ENCODE results near the gene PHOSPHO1. TPM values are rescaled to one million over a fixed set of nuclear protein-coding genes. Genes with fewer than 3 reads are reported as not detected.

Gene PHOSPHO1
- total and polyA plus RNA-seq, 2 donors (not counting 1 experiment from before 2014, with no cell fraction given), result 0.14 to 0.17 TPM

- Histone ChIP-seq H3K36me3 (ENCODE audit: control insufficient read depth, insufficient read depth, low read length) (no peaks in the 10 kb centered on the region), H3K4me3 (replicated peaks in 1 of 4; ENCODE audit: control extremely low read depth in 1 of 4, insufficient read depth in 1 of 4, low read depth in 3 of 4, low read length in 4 of 4) (no peak overlapping the region), H3K4me1 (ENCODE audit: control insufficient read depth, extremely low read depth, insufficient read depth, low read length) (peaks cover 3% of the 10 kb centered on the region), H3K27ac (ENCODE audit: insufficient read depth, low read length) (no peak overlapping the region), H2AFZ (ENCODE audit: low read length) (no peak overlapping the region), H4K20me1 (ENCODE audit: control insufficient read depth, extremely low read depth, insufficient read depth, low read length) (no peaks in the 10 kb centered on the region), H3K9me3 (ENCODE audit: control insufficient read depth, insufficient read depth, low read depth, low read length) (no peaks in the 10 kb centered on the region), H3K4me2 (ENCODE audit: extremely low read depth, insufficient read depth, low read length) (no peak overlapping the region), H3K79me2 (ENCODE audit: control insufficient read depth, insufficient read depth, low read length) (no peaks in the 10 kb centered on the region), H3K27me3 (ENCODE audit: control insufficient read depth, insufficient read depth, low read length) (no peaks in the 10 kb centered on the region), H3K9ac (ENCODE audit: insufficient read depth, low read length) (no peak overlapping the region)
- no peak for DNase-seq (ENCODE audit: low read depth in 2 of 2)
- TF ChIP-seq, protein P1, sequence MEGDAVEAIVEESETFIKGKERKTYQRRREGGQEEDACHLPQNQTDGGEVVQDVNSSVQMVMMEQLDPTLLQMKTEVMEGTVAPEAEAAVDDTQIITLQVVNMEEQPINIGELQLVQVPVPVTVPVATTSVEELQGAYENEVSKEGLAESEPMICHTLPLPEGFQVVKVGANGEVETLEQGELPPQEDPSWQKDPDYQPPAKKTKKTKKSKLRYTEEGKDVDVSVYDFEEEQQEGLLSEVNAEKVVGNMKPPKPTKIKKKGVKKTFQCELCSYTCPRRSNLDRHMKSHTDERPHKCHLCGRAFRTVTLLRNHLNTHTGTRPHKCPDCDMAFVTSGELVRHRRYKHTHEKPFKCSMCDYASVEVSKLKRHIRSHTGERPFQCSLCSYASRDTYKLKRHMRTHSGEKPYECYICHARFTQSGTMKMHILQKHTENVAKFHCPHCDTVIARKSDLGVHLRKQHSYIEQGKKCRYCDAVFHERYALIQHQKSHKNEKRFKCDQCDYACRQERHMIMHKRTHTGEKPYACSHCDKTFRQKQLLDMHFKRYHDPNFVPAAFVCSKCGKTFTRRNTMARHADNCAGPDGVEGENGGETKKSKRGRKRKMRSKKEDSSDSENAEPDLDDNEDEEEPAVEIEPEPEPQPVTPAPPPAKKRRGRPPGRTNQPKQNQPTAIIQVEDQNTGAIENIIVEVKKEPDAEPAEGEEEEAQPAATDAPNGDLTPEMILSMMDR (conservative IDR thresholded peaks at IDR 0.05 in 1 of 2, IDR thresholded peaks at IDR 0.05 in 1 of 2; ENCODE audit: low read depth in 1 of 2, low read length in 2 of 2), result no peak
These were observed 32.4 kb downstream of the PHOSPHO1 start for GRCh38 chr17:49198211-49198610.

DNA sequence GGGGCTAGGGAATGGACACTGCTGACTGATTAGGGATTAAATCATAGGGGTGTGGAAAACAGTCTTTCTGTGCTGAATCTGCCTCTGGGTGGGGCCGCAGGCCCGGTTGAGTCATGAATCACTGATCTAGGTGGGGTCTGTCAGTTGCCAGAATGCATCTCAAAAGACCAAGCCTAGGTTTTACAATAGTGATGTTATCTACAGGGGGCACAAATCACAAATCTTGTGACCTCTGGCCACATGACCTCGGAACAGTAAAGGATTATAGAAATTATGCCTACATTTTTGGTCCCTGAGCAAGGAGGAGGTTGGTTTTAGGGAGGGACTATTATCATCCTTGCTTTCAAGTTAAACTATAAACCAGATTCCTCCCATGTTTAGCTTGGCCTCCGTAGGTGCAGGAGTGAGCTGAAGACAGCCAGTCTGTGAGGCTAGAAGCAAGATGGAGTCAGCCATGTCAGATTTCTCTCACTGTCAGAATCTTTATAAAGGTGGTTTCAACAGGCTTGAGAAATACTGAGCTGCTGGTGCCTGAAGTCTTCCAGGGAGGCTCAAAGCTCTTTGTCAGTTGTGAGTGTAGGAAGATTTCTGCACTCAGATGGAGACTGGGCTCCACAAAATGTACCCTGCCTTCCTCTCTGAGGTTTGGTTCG, 33.1 kb downstream of the PHOSPHO1 start:
- no peaks in the 10 kb centered on the region for H3K36me3 ChIP-seq (ENCODE audit: control insufficient read depth, insufficient read depth, low read length)
- H3K9ac ChIP-seq (ENCODE audit: insufficient read depth, low read length), result no peak overlapping the region
- H3K4me1 ChIP-seq (ENCODE audit: control insufficient read depth, extremely low read depth, insufficient read depth, low read length), result peaks cover 3% of the 10 kb centered on the region
- H3K27me3 ChIP-seq (ENCODE audit: control insufficient read depth, insufficient read depth, low read length), result no peaks in the 10 kb centered on the region
- DNase-seq (ENCODE audit: low read depth in 2 of 2), result no peak
- no peak for TF ChIP-seq EZH2 (IDR thresholded peaks at IDR 0.05; ENCODE audit: low read length, missing control alignments)
- TF ChIP-seq, protein P1 (conservative IDR thresholded peaks at IDR 0.05 in 1 of 2, IDR thresholded peaks at IDR 0.05 in 1 of 2; ENCODE audit: low read depth in 1 of 2, low read length in 2 of 2), result no peak
- no peak overlapping the region for H3K4me3 ChIP-seq (replicated peaks in 1 of 4; ENCODE audit: control extremely low read depth in 1 of 4, insufficient read depth in 1 of 4, low read depth in 3 of 4, low read length in 4 of 4)
- no peaks in the 10 kb centered on the region for H4K20me1 ChIP-seq (ENCODE audit: control insufficient read depth, extremely low read depth, insufficient read depth, low read length)
- H3K4me2 ChIP-seq (ENCODE audit: extremely low read depth, insufficient read depth, low read length), result no peak overlapping the region
- no peaks in the 10 kb centered on the region for H3K9me3 ChIP-seq (ENCODE audit: control insufficient read depth, insufficient read depth, low read depth, low read length)
- no peaks in the 10 kb centered on the region for H3K79me2 ChIP-seq (ENCODE audit: control insufficient read depth, insufficient read depth, low read length)
- H2AFZ ChIP-seq (ENCODE audit: low read length), result no peak overlapping the region
- H3K27ac ChIP-seq (ENCODE audit: insufficient read depth, low read length), result no peak overlapping the region

GRCh38 chr17:49196520-49196919, 34.1 kb downstream of the PHOSPHO1 start:
- Histone ChIP-seq H4K20me1 (ENCODE audit: control insufficient read depth, extremely low read depth, insufficient read depth, low read length) (no peaks in the 10 kb centered on the region), H3K27ac (ENCODE audit: insufficient read depth, low read length) (no peak overlapping the region), H3K27me3 (ENCODE audit: control insufficient read depth, insufficient read depth, low read length) (no peaks in the 10 kb centered on the region), H3K9me3 (ENCODE audit: control insufficient read depth, insufficient read depth, low read depth, low read length) (no peaks in the 10 kb centered on the region), H3K9ac (ENCODE audit: insufficient read depth, low read length) (no peak overlapping the region), H3K4me3 (replicated peaks in 1 of 4; ENCODE audit: control extremely low read depth in 1 of 4, insufficient read depth in 1 of 4, low read depth in 3 of 4, low read length in 4 of 4) (no peak overlapping the region), H3K36me3 (ENCODE audit: control insufficient read depth, insufficient read depth, low read length) (no peaks in the 10 kb centered on the region), H3K4me1 (ENCODE audit: control insufficient read depth, extremely low read depth, insufficient read depth, low read length) (peaks cover 3% of the 10 kb centered on the region), H3K4me2 (ENCODE audit: extremely low read depth, insufficient read depth, low read length) (no peak overlapping the region), H2AFZ (ENCODE audit: low read length) (no peak overlapping the region), H3K79me2 (ENCODE audit: control insufficient read depth, insufficient read depth, low read length) (no peaks in the 10 kb centered on the region)
- no peak for TF ChIP-seq EZH2 (IDR thresholded peaks at IDR 0.05; ENCODE audit: low read length, missing control alignments)
- TF ChIP-seq, protein P1 (conservative IDR thresholded peaks at IDR 0.05 in 1 of 2, IDR thresholded peaks at IDR 0.05 in 1 of 2; ENCODE audit: low read depth in 1 of 2, low read length in 2 of 2), result no peak
- DNase-seq (ENCODE audit: low read depth in 2 of 2), result no peak

All from fibroblast of lung (primary cell).